Breast epithelium (tissue), 3 donors: ENCODE data around the gene CDCA3.

ENCODE experiments used
- POLR2AphosphoS5 ChIP-seq, 3 donors: sonication (generic); formaldehyde crosslinking; IDR thresholded peaks; one replicate each; pipeline ENCODE4 v1.6.1; 2017; ENCODE audit warnings: antibody characterized with exemption in 3 of 3
- TF ChIP-seq, protein P1 (sequence below), 3 donors: fragments of 450-650 bp; IDR thresholded peaks; one replicate each; pipeline ENCODE4 v1.5.1; 2016 to 2017; ENCODE audit warnings: antibody characterized with exemption in 3 of 3, mild to moderate bottlenecking in 3 of 3, moderate library complexity in 3 of 3

DNA sequence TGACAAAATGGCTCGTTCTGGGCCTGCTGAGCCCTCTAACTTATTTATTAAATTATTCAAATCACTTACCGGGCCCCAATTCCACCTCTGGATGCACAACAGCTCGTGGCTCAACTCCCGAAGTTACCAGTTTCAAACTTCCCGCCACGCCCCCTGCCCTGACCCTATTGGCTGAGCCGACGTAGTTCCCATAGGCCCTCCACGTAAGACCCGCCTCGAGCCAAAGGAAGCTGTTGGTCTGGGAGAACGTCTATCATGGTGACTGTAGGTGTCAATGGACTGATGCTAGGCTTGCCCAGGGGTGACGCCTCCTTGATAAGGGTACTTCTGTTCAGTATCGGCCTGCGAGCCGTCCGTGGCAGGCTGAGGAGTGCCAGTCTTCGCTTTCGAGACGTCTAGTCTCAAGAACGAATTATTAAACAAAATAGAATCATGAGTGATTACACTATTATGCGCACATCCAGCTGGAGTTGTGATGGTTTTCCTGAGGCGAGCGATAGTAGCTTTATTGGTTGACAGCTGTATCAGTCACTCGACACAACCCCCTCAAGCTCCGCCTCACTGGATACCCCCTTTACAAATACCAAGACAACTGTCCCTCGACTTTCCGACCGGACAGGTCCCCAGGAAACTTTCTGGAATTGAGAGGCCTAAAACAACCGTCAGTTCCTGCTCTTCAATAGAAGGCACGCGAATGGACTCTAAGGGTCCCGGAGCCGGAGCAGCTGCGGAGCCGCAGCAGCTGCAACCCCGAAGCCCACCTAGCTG is at the start of gene CDCA3:
- peak; percentile 82 to 87 (median 85) for TF ChIP-seq POLR2AphosphoS5 (IDR thresholded peaks at IDR 0.05)
- TF ChIP-seq, protein P1, sequence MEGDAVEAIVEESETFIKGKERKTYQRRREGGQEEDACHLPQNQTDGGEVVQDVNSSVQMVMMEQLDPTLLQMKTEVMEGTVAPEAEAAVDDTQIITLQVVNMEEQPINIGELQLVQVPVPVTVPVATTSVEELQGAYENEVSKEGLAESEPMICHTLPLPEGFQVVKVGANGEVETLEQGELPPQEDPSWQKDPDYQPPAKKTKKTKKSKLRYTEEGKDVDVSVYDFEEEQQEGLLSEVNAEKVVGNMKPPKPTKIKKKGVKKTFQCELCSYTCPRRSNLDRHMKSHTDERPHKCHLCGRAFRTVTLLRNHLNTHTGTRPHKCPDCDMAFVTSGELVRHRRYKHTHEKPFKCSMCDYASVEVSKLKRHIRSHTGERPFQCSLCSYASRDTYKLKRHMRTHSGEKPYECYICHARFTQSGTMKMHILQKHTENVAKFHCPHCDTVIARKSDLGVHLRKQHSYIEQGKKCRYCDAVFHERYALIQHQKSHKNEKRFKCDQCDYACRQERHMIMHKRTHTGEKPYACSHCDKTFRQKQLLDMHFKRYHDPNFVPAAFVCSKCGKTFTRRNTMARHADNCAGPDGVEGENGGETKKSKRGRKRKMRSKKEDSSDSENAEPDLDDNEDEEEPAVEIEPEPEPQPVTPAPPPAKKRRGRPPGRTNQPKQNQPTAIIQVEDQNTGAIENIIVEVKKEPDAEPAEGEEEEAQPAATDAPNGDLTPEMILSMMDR (IDR thresholded peaks at IDR 0.05) = no peak
